Stimulated activated CD4-positive, alpha-beta T cell treated with anti-CD3 and anti-CD28 coated beads, Interleukin-4, amount 100 ng/mL, for 1 hour (primary cell): Measurements from ENCODE around the gene CPSF4L.

Experiments used
- DNase-seq: peaks from one replicate; pipeline ENCODE4 v3.0.0-alpha.2; 2020

Gene CPSF4L

DNA sequence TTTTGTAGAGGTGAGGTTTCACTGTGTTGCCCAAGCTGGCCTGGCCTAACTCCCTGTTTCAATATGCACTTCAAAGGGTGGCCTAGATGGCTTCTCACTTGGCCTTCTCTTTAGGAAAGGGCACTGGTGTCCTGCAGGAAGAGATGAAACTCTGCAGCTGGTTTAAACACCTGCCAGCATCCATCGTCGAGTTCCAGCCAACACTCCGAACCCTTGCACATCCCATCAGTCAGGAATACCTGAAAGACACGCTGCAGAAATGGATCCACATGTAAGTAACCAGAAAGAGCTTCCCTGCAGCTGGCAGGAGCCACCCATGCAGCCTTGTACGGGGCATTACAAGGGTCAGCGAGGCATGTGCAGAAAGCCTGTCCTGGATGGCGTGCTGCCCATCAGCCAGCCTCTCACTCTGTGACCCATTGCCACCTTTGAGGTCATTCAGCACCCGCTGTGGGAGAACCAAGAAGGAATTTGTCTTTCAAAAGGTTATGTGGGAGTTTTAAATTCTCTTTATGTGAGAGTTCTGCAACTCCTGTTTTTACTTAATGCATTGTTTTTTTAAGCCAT lies 61.8 kb downstream of the CPSF4L start:
- no peak for DNase-seq

- DNase-seq: no peak
Measured at GRCh38 chr17:73198930-73199260, 62.8 kb downstream of the CPSF4L start.
